DOHH2 (cell line): ENCODE results near the gene PSPH.

Experiments
- CTCF ChIP-seq: fragments of 200-600 bp; sonication (generic); IDR thresholded peaks from one replicate; pipeline ENCODE4 v1.5.1; 2014; ENCODE audit warnings: antibody characterized with exemption, mild to moderate bottlenecking, low read depth, low read length; ENCODE audit not compliant: poor library complexity, severe bottlenecking
- EZH2phosphoT487 ChIP-seq: fragments of 200-600 bp; sonication (generic); IDR thresholded peaks from 2 replicates; pipeline ENCODE4 v1.6.1; 2017; ENCODE audit warnings: borderline replicate concordance, mild to moderate bottlenecking, antibody characterized with exemption, low read length, moderate library complexity, mixed read lengths

- no peak for TF ChIP-seq CTCF
- TF ChIP-seq EZH2phosphoT487 = no peak
Observed at GRCh38 chr7:56046721-56047445, 4.4 kb downstream of the PSPH start.
